Activated T-cell treated with anti-CD3 and anti-CD28 coated beads, Interleukin-2, amount 50 U/mL, for 24 hours (primary cell): ENCODE results near the gene OR8G1.
"Not testable (repeated sequence)": the region's sequence is repeated elsewhere in the genome, so short reads cannot be mapped to it uniquely, and the experiment has no call there.

Experiments used
- DNase-seq: peaks from one replicate; pipeline ENCODE4 v3.0.0-alpha.2; 2020
- H3K27ac Mint-ChIP-seq: 2 replicates; pipeline ENCODE4 v1.8.0; 2020; ENCODE audit warnings: mild to moderate bottlenecking, mixed read lengths
- H3K27me3 Mint-ChIP-seq: 2 replicates; pipeline ENCODE4 v1.8.0; 2020; ENCODE audit warnings: mixed read lengths
- H3K36me3 Mint-ChIP-seq: 2 replicates; pipeline ENCODE4 v1.8.0; 2020; ENCODE audit warnings: low read depth, mixed read lengths
- H3K4me1 Mint-ChIP-seq: 2 replicates; pipeline ENCODE4 v1.8.0; 2020; ENCODE audit warnings: low read depth, mixed read lengths
- H3K4me3 Mint-ChIP-seq: 2 replicates; pipeline ENCODE4 v1.8.0; 2020; ENCODE audit warnings: mild to moderate bottlenecking, moderate library complexity, mixed read lengths
- H3K9me3 Mint-ChIP-seq: 2 replicates; pipeline ENCODE4 v1.8.0; 2020; ENCODE audit warnings: mixed read lengths

Gene OR8G1

DNA sequence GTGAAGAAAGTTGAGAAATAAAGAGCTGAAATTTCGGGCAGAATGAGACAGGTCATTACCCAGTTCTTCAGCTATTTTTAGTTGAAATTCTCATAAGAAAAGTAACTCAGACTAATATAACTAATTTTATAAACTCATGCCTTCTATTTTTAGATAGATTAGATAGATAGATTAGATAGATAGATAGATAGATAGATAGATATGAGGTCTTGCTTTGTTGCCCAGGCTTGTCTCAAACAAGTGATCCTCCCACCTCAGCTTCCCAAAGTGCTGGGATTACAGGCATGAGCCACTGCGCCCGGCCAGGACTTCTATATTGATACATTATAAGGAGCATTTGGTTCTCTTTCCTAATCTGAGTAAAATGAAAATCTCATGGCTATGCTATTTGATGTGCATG, 26.9 kb upstream of the OR8G1 start:
- H3K36me3 Mint-ChIP-seq, result no peaks in the 10 kb centered on the region
- H3K9me3 Mint-ChIP-seq, result no peaks in the 10 kb centered on the region
- no peak overlapping the region for H3K27ac Mint-ChIP-seq
- H3K4me3 Mint-ChIP-seq, result no peak overlapping the region
- no peak for DNase-seq
- H3K4me1 Mint-ChIP-seq, result no peaks in the 10 kb centered on the region
- H3K27me3 Mint-ChIP-seq, result no peaks in the 10 kb centered on the region

DNA sequence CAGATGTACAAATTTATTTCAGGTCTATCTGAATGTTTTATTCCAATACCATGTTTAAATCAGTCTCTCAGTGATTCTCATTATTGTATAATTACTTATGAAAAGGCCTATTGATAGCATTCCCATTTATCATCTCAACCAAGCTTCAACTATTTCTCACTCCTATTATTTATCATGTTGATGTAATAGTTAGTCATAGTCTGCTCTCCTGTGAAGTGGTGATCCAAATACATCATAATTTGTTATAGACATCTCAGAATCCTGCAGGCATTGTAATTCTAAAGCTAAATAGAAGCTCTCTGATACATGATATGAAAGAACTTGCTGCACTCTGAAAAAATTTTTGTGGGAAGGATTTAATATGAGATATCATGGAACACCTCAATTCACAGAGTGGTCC, 21.8 kb upstream of the OR8G1 start:
- H3K27me3 Mint-ChIP-seq, result peaks cover 3% of the 10 kb centered on the region
- no peak overlapping the region for H3K4me3 Mint-ChIP-seq
- H3K9me3 Mint-ChIP-seq, result no peaks in the 10 kb centered on the region
- no peak overlapping the region for H3K27ac Mint-ChIP-seq
- H3K4me1 Mint-ChIP-seq, result no peaks in the 10 kb centered on the region
- no peaks in the 10 kb centered on the region for H3K36me3 Mint-ChIP-seq
- DNase-seq, result no peak

DNA sequence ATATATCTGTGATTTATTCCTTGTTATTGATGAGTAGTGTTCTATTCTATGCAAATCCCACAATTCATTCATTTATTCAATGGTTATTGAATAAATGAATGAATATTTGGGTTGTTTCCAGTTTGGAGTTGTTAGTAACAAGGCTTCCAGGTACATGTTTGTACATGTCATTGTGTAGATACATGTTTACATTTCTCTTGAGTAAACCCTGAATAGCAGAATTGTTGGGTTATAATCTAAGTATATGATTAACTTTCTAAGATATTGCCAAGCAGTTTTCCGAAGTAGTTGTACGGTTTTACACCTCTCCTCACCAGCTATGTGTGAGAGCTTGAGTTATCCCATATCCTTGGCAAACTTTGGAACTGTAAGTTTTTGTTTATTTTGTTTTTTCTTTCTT, 18.5 kb upstream of the OR8G1 start:
- Mint-ChIP-seq H3K4me1 (no peaks in the 10 kb centered on the region), H3K27ac (no peak overlapping the region), H3K9me3 (no peaks in the 10 kb centered on the region), H3K4me3 (no peak overlapping the region), H3K36me3 (no peaks in the 10 kb centered on the region), H3K27me3 (peaks cover 18% of the 10 kb centered on the region)
- DNase-seq, result no peak

DNA sequence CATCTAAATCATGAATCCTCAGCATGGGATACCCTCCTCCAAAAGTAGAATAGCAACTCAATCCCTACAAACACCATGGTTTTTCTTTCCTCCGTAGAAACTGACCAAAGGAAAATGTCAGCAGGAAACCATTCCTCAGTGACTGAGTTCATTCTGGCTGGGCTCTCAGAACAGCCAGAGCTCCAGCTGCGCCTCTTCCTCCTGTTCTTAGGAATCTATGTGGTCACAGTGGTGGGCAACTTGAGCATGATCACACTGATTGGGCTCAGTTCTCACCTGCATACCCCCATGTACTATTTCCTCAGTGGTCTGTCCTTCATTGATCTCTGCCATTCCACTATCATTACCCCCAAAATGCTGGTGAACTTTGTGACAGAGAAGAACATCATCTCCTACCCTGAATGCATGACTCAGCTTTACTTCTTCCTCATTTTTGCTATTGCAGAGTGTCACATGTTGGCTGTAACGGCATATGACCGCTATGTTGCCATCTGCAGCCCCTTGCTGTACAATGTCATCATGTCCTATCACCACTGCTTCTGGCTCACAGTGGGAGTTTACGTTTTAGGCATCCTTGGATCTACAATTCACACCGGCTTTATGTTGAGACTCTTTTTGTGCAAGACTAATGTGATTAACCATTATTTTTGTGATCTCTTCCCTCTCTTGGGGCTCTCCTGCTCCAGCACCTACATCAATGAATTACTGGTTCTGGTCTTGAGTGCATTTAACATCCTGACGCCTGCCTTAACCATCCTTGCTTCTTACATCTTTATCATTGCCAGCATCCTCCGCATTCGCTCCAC, 16.1 kb upstream of the OR8G1 start:
- not testable (repeated sequence) for DNase-seq, H3K9me3 Mint-ChIP-seq, H3K4me1 Mint-ChIP-seq, H3K36me3 Mint-ChIP-seq, H3K27ac Mint-ChIP-seq, H3K4me3 Mint-ChIP-seq
- peaks cover 18% of the 10 kb centered on the region for H3K27me3 Mint-ChIP-seq

DNA sequence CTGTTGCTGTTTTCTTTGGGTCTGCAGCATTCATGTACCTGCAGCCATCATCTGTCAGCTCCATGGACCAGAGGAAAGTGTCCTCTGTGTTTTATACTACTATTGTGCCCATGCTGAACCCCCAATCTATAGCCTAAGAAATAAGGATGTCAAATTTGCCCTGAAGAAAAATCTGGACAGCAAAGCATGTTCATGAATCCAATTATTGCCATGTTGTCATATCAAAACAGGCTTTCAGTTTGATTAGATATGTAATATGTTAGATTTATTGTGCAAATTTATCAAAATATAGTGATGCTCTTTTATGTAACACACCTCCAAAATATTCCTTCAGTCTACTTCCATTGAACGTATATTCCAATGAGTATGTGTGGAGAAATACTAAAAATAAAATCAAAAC, 15.4 kb upstream of the OR8G1 start:
- no peak for DNase-seq
- Mint-ChIP-seq H3K4me3 (no peak overlapping the region), H3K9me3 (no peaks in the 10 kb centered on the region), H3K27me3 (peaks cover 18% of the 10 kb centered on the region), H3K36me3 (no peaks in the 10 kb centered on the region), H3K4me1 (no peaks in the 10 kb centered on the region), H3K27ac (no peak overlapping the region)

DNA sequence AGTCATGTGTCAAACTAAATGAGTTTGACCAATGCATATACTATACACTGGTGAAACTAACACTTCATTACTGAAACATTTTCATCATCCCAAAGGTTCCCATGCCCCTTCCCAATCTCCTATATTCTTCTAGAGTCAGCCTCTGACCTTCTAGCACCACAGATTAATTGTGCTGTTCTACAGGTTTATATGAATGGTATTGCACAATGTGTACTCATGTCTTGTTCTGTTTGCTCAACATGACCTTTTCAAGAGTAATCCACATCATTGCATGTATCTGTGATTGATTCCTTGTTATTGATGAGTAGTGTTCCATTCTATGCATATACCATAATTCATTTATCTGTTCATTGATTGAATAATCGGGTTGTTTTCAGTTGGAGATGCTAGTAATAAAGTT, 7.5 kb upstream of the OR8G1 start:
- no peaks in the 10 kb centered on the region for H3K9me3 Mint-ChIP-seq
- no peaks in the 10 kb centered on the region for H3K4me1 Mint-ChIP-seq
- H3K27me3 Mint-ChIP-seq, result no peaks in the 10 kb centered on the region
- DNase-seq, result no peak
- no peak overlapping the region for H3K27ac Mint-ChIP-seq
- no peaks in the 10 kb centered on the region for H3K36me3 Mint-ChIP-seq
- no peak overlapping the region for H3K4me3 Mint-ChIP-seq

DNA sequence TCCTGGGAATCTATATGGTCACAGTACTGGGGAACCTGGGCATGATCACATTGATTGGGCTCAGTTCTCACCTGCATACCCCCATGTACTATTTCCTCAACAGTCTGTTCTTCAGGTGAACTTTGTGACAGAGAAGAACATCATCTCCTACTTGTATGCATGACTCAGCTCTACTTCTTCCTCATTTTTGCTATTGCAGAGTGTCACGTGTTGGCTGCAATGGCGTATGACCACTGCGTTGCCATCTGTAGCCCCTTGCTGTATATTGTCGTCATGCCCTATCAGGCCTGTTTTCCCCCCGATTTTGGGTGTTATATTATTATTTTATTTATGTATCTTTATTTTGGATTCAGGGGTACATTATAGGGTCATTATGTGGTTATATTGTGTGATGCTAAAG, 2.4 kb upstream of the OR8G1 start:
- Mint-ChIP-seq H3K27me3 (peaks cover 3% of the 10 kb centered on the region), H3K9me3 (no peaks in the 10 kb centered on the region), H3K4me3 (no peak overlapping the region), H3K36me3 (no peaks in the 10 kb centered on the region), H3K4me1 (no peaks in the 10 kb centered on the region), H3K27ac (no peak overlapping the region)
- no peak for DNase-seq

DNA sequence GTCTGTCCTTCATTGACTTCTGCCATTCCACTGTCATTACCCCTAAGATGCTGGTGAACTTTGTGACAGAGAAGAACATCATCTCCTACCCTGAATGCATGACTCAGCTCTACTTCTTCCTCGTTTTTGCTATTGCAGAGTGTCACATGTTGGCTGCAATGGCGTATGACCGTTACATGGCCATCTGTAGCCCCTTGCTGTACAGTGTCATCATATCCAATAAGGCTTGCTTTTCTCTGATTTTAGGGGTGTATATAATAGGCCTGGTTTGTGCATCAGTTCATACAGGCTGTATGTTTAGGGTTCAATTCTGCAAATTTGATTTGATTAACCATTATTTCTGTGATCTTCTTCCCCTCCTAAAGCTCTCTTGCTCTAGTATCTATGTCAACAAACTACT, 9.0 kb downstream of the OR8G1 start:
- not testable (repeated sequence) for H3K27me3 Mint-ChIP-seq, H3K36me3 Mint-ChIP-seq, H3K9me3 Mint-ChIP-seq, DNase-seq, H3K27ac Mint-ChIP-seq, H3K4me1 Mint-ChIP-seq, H3K4me3 Mint-ChIP-seq

DNA sequence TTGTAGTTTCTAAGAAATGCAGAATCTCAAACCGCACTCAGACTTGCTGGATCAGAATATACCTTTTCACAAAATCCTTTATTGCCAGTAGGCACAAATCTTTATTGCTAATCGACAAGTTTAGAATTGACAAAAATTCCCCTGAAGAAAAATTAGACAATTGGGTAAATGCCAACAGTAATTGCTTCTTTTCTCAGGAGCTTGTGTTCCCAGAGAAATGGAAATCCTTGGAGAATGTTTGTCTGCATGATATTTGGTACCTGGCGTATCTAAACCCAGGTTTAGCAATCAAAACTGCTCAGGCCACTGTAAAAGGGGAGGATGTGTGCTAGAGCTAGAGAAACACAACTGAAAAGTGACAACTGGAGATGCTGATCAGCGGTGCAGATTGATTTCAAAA, 15.2 kb downstream of the OR8G1 start, which contains the start of gene OR8G5:
Gene OR8G5 (plus strand): TSS at position 301 of the 400 bp plus-strand sequence. CDS start 8,556 bp downstream, outside the sequence.
- Mint-ChIP-seq H3K27ac (no peak within 1 kb of the TSS), H3K36me3 (no peaks in the 10 kb centered on the region), H3K4me3 (no peak within 1 kb of the TSS), H3K27me3 (peaks cover 11% of the 10 kb centered on the region), H3K9me3 (no peaks in the 10 kb centered on the region), H3K4me1 (no peaks in the 10 kb centered on the region)
- DNase-seq, result no peak

DNA sequence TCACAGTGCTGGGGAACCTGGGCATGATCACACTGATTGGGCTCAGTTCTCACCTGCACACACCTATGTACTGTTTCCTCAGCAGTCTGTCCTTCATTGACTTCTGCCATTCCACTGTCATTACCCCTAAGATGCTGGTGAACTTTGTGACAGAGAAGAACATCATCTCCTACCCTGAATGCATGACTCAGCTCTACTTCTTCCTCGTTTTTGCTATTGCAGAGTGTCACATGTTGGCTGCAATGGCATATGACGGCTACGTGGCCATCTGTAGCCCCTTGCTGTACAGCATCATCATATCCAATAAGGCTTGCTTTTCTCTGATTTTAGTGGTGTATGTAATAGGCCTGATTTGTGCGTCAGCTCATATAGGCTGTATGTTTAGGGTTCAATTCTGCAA, 24.1 kb downstream of the OR8G1 start:
- not testable (repeated sequence) for DNase-seq, H3K36me3 Mint-ChIP-seq, H3K27me3 Mint-ChIP-seq, H3K9me3 Mint-ChIP-seq, H3K4me3 Mint-ChIP-seq, H3K4me1 Mint-ChIP-seq, H3K27ac Mint-ChIP-seq

DNA sequence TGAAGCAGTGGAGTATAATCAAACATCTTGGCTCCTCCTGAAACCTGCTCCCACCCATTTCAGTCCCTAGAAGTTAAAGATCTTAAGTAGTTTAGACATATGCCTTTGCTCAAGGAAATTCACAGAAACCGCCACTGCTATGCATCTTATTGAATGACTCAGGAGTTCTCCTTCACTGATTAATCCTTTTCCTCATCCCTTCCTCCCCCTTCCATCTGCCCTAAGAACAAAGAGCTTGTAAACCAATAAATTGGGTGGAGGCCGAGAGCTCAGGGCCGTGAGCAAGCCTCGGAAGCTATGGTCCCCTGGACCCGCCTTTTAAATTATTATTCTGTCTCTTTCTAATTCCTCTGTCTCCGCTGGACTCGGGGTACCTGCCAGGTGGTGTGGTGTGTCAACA, 30.0 kb downstream of the OR8G1 start:
- not testable (repeated sequence) for H3K27ac Mint-ChIP-seq, H3K27me3 Mint-ChIP-seq, H3K9me3 Mint-ChIP-seq, H3K4me3 Mint-ChIP-seq, DNase-seq, H3K4me1 Mint-ChIP-seq, H3K36me3 Mint-ChIP-seq

DNA sequence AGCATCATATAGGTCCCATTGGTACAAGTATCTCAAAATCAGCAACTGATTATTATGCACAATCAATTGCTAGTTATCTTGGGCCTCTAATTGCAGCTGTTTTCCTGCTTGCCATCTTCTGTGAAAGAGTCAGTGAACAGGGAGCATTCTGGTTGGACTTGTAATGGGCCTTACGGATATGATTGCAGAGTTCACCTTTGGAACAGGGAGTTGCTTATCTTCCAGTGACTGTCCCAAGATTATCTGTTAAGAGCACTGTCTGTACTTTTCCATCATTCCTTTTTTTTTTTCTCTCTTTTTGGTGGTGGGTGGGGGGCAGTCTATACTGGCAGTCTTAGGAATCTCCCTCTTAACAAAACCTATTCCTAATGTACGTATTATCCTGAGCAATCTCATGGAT, 33.1 kb downstream of the OR8G1 start:
- DNase-seq, result no peak
- Mint-ChIP-seq H3K27ac (no peak overlapping the region), H3K27me3 (peaks cover 5% of the 10 kb centered on the region), H3K4me1 (peaks cover 7% of the 10 kb centered on the region), H3K4me3 (no peak overlapping the region), H3K36me3 (no peaks in the 10 kb centered on the region), H3K9me3 (no peaks in the 10 kb centered on the region)

DNA sequence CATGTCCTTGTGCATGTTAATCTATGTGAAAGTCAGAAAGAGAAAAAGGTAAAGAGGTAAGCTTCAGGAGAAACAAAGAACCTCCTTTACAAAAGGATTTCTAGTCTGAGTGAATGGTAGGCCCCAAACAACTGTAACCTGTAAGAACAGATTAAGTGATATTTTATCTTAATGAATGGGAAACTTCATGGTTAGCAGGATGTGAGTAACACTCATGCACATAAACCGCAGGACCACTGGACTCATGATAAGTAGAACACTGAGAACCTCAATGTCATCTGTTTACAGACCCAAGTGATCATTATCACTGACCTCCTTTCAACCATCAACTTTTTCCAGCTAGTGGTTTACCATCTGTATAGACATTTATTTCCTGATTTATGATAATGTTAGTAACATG, 35.2 kb downstream of the OR8G1 start:
- DNase-seq, result no peak
- H3K4me1 Mint-ChIP-seq, result peaks cover 7% of the 10 kb centered on the region
- H3K36me3 Mint-ChIP-seq, result no peaks in the 10 kb centered on the region
- no peak overlapping the region for H3K4me3 Mint-ChIP-seq
- peaks cover 4% of the 10 kb centered on the region for H3K9me3 Mint-ChIP-seq
- peaks cover 5% of the 10 kb centered on the region for H3K27me3 Mint-ChIP-seq
- H3K27ac Mint-ChIP-seq, result peak overlapping the region; percentile 63

DNA sequence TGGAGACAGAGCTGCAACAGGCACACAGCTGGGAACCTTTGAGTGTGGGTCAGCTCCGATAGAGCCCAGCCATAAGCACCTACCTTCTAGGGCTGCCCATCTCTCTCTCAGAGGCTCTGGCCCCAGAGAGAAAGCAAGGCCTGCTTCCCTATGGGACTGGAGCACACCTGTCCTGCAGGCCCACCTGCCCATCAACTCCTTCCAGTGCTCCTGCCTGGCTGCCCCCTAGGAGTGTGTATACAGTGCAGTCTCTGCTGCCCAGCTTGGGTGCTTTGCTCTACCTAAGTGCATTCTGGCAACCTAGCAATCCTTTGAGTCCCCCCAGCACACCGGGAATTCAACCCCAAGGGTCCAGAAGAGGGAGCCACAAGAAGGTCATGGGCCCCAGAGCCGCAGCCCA, 36.3 kb downstream of the OR8G1 start:
- peaks cover 5% of the 10 kb centered on the region for H3K27me3 Mint-ChIP-seq
- H3K4me1 Mint-ChIP-seq, result peaks cover 7% of the 10 kb centered on the region
- H3K9me3 Mint-ChIP-seq, result peaks cover 15% of the 10 kb centered on the region
- no peaks in the 10 kb centered on the region for H3K36me3 Mint-ChIP-seq
- no peak for DNase-seq
- H3K4me3 Mint-ChIP-seq, result no peak overlapping the region
- no peak overlapping the region for H3K27ac Mint-ChIP-seq

DNA sequence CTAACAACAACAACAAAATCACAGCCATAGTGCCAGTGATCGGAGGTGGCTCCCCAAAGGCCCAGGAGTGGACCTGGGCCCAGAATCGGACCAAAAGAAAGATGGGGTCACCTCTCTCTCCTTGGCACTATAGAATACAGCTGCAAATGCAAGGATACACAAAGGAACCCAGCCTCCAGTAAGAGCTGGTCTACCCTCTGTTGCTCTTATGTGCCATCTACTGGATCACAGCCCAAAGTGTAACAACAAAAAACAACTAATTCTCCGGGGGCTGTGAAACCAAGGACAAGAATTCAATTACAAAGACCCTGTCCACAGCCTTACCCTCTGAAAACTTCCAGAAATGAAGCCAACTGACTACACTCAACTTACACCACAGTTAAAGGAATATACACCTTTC, 36.9 kb downstream of the OR8G1 start:
- H3K36me3 Mint-ChIP-seq, result no peaks in the 10 kb centered on the region
- no peak overlapping the region for H3K27ac Mint-ChIP-seq
- peaks cover 7% of the 10 kb centered on the region for H3K4me1 Mint-ChIP-seq
- H3K4me3 Mint-ChIP-seq, result no peak overlapping the region
- no peak for DNase-seq
- peaks cover 15% of the 10 kb centered on the region for H3K9me3 Mint-ChIP-seq
- peaks cover 5% of the 10 kb centered on the region for H3K27me3 Mint-ChIP-seq

DNA sequence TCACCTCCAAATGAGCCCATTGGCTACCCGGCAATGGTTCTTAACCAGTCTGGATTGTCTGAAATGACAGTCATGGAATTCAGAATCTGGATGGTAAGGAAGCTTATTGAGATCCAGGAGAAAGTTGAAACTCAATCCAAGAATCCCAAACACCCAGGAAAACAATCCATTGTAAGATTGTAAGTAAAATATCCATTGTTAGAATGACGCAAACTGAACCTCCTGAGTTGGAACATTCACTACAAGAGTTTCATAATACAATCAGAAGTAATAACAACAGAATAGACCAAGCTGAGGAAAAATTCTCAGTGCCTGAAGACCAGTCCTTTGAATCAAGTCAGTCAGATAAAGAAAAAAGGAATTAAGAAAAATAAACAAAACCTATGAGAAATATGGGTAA, 37.4 kb downstream of the OR8G1 start:
- H3K4me3 Mint-ChIP-seq, result no peak overlapping the region
- H3K4me1 Mint-ChIP-seq, result peaks cover 7% of the 10 kb centered on the region
- H3K27ac Mint-ChIP-seq, result no peak overlapping the region
- H3K27me3 Mint-ChIP-seq, result peaks cover 5% of the 10 kb centered on the region
- peaks cover 16% of the 10 kb centered on the region for H3K9me3 Mint-ChIP-seq
- no peaks in the 10 kb centered on the region for H3K36me3 Mint-ChIP-seq
- DNase-seq, result no peak
